Skin epidermis (tissue), 12 donors: ENCODE measurements around the gene USP17L18.
"Not testable (repeated sequence)": the region's sequence is repeated elsewhere in the genome, so short reads cannot be mapped to it uniquely, and the experiment has no call there.

Experiments
- H3K27ac ChIP-seq, 21 experiments: fragments of 200-600 bp; sonication (generic) in 11 of 21; one replicate each; pipeline ENCODE4 v1.5.0; 2020; ENCODE audit warnings: mild to moderate bottlenecking in 3 of 21, inconsistent platforms in 2 of 21, moderate library complexity in 2 of 21
- H3K4me3 ChIP-seq, 7 experiments: fragments of 200-600 bp; sonication (generic) in 2 of 7; one replicate each; pipeline ENCODE4 v1.5.0; 2020; ENCODE audit warnings: inconsistent platforms in 2 of 7, mild to moderate bottlenecking in 2 of 7, moderate library complexity in 1 of 7

The USP17L18 gene

DNA sequence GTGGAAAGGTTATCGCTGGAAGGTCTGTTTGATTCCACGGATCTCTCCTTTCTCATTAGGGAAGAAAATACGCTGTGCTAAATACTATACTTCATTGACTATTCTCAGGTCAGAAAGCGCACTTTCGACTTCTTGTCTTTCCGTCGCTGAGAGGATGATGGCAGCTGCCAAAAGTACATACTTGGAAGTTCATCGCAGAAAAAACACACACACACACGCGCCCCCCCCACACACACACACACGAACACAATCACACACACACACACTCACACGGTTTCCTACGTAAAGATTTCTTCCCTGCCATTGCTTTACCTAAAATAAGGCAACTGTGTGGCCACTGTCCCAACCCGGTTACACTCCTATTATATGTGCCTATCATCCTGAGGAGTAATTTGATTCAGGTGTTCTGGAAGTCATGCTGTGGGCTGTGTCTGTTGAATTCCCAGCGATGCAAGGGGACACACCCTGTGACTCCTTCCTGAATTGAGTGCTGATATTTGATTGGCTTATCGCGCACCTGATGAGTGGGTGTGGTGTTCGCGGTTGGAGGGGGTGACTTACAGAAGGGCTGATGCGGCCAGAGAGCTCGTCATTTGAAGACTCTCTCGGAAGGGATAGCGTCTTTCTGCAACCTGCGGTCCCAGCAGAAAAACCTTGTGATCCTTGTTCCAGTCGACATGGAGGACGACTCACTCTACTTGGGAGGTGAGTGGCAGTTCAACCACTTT lies at the start of gene USP17L18:
USP17L18 (plus strand) TSS at position 678 of the 728 bp plus-strand sequence; CDS start at position 678, 0 bp downstream.
- H3K27ac ChIP-seq, H3K4me3 ChIP-seq: not testable (repeated sequence)

DNA sequence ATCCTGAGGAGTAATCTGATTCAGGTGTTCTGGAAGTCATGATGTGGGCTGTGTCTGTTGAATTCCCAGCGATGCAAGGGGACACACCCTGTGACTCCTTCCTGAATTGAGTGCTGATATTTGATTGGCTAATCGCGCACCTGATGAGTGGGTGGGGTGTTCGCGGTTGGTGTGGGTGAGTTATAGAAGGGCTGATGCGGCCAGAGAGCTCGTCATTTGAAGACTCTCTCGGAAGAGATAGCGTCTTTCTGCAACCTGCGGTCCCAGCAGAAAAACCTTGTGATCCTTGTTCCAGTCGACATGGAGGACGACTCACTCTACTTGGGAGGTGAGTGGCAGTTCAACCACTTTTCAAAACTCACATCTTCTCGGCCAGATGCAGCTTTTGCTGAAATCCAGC lies 38.1 kb upstream of the USP17L18 start, which contains the start of gene USP17L10:
USP17L10 (plus strand) TSS at position 301 of the 400 bp plus-strand sequence; CDS start at position 301, 0 bp downstream.
- not testable (repeated sequence) for H3K27ac ChIP-seq, H3K4me3 ChIP-seq

DNA sequence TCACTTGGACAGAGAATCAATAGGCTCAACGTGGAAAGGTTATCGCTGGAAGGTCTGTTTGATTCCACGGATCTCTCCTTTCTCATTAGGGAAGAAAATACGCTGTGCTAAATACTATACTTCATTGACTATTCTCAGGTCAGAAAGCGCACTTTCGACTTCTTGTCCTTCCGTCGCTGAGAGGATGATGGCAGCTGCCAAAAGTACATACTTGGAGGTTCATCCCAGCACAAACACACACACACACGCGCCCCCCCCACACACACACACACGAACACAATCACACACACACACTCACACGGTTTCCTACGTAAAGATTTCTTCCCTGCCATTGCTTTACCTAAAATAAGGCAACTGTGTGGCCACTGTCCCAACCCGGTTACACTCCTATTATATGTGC lies 33.7 kb upstream of the USP17L18 start:
- not testable (repeated sequence) for H3K27ac ChIP-seq

DNA sequence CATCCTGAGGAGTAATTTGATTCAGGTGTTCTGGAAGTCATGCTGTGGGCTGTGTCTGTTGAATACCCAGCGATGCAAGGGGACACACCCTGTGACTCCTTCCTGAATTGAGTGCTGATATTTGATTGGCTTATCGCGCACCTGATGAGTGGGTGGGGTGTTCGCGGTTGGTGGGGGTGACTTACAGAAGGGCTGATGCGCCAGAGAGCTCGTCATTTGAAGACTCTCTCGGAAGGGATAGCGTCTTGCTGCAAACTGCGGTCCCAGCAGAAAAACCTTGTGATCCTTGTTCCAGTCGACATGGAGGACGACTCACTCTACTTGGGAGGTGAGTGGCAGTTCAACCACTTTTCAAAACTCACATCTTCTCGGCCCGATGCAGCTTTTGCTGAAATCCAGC lies 33.3 kb upstream of the USP17L18 start, which contains the start of gene USP17L11:
USP17L11 (plus strand) TSS at position 301 of the 400 bp plus-strand sequence; CDS start at position 301, 0 bp downstream.
- not testable (repeated sequence) for H3K27ac ChIP-seq, H3K4me3 ChIP-seq

More for the DNA sequence above, 33.7 kb upstream of the USP17L18 start:
- not testable (repeated sequence) for H3K4me3 ChIP-seq

DNA sequence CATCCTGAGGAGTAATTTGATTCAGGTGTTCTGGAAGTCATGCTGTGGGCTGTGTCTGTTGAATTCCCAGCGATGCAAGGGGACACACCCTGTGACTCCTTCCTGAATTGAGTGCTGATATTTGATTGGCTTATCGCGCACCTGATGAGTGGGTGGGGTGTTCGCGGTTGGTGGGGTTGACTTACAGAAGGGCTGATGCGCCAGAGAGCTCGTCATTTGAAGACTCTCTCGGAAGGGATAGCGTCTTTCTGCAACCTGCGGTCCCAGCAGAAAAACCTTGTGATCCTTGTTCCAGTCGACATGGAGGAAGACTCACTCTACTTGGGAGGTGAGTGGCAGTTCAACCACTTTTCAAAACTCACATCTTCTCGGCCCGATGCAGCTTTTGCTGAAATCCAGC lies 28.6 kb upstream of the USP17L18 start, which contains the start of gene USP17L12:
USP17L12 (plus strand) TSS at position 301 of the 400 bp plus-strand sequence; CDS start at position 301, 0 bp downstream.
- H3K4me3 ChIP-seq, H3K27ac ChIP-seq: not testable (repeated sequence)

DNA sequence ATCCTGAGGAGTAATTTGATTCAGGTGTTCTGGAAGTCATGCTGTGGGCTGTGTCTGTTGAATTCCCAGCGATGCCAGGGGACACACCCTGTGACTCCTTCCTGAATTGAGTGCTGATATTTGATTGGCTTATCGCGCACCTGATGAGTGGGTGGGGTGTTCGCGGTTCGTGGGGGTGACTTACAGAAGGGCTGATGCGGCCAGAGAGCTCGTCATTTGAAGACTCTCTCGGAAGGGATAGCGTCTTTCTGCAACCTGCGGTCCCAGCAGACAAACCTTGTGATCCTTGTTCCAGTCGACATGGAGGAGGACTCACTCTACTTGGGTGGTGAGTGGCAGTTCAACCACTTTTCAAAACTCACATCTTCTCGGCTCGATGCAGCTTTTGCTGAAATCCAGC lies 23.8 kb upstream of the USP17L18 start, which contains the start of gene USP17L13:
USP17L13 (plus strand) TSS at position 301 of the 400 bp plus-strand sequence; CDS start at position 301, 0 bp downstream.
- not testable (repeated sequence) for H3K4me3 ChIP-seq, H3K27ac ChIP-seq

GRCh38 chr4:9230249-9230648 lies 18.2 kb upstream of the USP17L18 start:
- not testable (repeated sequence) for H3K4me3 ChIP-seq, H3K27ac ChIP-seq

DNA sequence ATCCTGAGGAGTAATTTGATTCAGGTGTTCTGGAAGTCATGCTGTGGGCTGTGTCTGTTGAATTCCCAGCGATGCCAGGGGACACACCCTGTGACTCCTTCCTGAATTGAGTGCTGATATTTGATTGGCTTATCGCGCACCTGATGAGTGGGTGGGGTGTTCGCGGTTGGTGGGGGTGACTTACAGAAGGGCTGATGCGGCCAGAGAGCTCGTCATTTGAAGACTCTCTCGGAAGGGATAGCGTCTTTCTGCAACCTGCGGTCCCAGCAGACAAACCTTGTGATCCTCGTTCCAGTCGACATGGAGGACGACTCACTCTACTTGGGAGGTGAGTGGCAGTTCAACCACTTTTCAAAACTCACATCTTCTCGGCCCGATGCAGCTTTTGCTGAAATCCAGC lies 14.3 kb upstream of the USP17L18 start, which contains the start of gene USP17L15:
USP17L15 (plus strand) TSS at position 301 of the 400 bp plus-strand sequence; CDS start at position 301, 0 bp downstream.
- not testable (repeated sequence) for H3K27ac ChIP-seq, H3K4me3 ChIP-seq

DNA sequence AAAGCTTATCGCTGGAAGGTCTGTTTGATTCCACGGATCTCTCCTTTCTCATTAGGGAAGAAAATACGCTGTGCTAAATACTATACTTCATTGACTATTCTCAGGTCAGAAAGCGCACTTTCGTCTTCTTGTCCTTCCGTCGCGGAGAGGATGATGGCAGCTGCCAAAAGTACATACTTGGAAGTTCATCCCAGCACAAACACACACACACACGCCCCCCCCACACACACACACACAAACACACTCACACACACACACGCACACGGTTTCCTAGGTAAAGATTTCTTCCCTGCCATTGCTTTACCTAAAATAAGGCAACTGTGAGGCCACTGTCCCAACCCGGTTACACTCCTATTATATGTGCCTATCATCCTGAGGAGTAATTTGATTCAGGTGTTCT lies 10.0 kb upstream of the USP17L18 start:
- H3K27ac ChIP-seq, H3K4me3 ChIP-seq: not testable (repeated sequence)

DNA sequence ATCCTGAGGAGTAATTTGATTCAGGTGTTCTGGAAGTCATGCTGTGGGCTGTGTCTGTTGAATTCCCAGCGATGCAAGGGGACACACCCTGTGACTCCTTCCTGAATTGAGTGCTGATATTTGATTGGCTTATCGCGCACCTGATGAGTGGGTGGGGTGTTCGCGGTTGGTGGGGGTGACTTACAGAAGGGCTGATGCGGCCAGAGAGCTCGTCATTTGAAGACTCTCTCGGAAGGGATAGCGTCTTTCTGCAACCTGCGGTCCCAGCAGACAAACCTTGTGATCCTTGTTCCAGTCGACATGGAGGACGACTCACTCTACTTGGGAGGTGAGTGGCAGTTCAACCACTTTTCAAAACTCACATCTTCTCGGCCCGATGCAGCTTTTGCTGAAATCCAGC lies 4.9 kb upstream of the USP17L18 start, which contains the start of gene USP17L17:
USP17L17 (plus strand) TSS at position 301 of the 400 bp plus-strand sequence; CDS start at position 301, 0 bp downstream.
- H3K27ac ChIP-seq, H3K4me3 ChIP-seq: not testable (repeated sequence)

- H3K4me3 ChIP-seq, H3K27ac ChIP-seq: not testable (repeated sequence)
These were observed 4.6 kb downstream of the USP17L18 start, which contains the start of gene USP17L19 for GRCh38 chr4:9253078-9253477. Gene USP17L19, plus strand, starts transcription at chr4:9253378. Its CDS starts 0 bp downstream, at chr4:9253378.

- not testable (repeated sequence) for H3K4me3 ChIP-seq, H3K27ac ChIP-seq
These were observed 9.4 kb downstream of the USP17L18 start, which contains the start of gene USP17L20 for GRCh38 chr4:9257824-9258223. Gene USP17L20, plus strand, starts transcription at chr4:9258124. Its CDS starts 0 bp downstream, at chr4:9258124.

DNA sequence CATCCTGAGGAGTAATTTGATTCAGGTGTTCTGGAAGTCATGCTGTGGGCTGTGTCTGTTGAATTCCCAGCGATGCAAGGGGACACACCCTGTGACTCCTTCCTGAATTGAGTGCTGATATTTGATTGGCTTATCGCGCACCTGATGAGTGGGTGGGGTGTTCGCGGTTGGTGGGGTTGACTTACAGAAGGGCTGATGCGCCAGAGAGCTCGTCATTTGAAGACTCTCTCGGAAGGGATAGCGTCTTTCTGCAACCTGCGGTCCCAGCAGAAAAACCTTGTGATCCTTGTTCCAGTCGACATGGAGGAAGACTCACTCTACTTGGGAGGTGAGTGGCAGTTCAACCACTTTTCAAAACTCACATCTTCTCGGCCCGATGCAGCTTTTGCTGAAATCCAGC lies 14.1 kb downstream of the USP17L18 start, which contains the start of gene USP17L21:
USP17L21 (plus strand) TSS at position 301 of the 400 bp plus-strand sequence; CDS start at position 301, 0 bp downstream.
- H3K4me3 ChIP-seq, H3K27ac ChIP-seq: not testable (repeated sequence)

- not testable (repeated sequence) for H3K27ac ChIP-seq, H3K4me3 ChIP-seq
These were observed 18.9 kb downstream of the USP17L18 start, which contains the start of gene USP17L22 for GRCh38 chr4:9267319-9267718. Gene USP17L22, plus strand, starts transcription at chr4:9267619. Its CDS starts 0 bp downstream, at chr4:9267619.

DNA sequence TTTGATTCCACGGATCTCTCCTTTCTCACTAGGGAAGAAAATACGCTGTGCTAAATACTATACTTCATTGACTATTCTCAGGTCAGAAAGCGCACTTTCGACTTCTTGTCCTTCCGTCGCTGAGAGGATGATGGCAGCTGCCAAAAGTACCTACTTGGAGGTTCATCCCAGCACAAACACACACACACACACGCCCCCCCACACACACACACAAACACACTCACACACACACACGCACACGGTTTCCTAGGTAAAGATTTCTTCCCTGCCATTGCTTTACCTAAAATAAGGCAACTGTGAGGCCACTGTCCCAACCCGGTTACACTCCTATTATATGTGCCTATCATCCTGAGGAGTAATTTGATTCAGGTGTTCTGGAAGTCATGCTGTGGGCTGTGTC lies 23.3 kb downstream of the USP17L18 start:
- not testable (repeated sequence) for H3K27ac ChIP-seq, H3K4me3 ChIP-seq
